NCI-H2171 (cell line): ENCODE measurements around the gene PIK3R1.
"Not testable (repeated sequence)": the region's sequence is repeated elsewhere in the genome, so short reads cannot be mapped to it uniquely, and the experiment has no call there.

Source experiments
- DNase-seq: peaks from one replicate; lab custom pipeline; 2025; lab: John Stamatoyannopoulos, UW

PIK3R1 gene

GRCh38 chr5:68193481-68194036 lies 22.0 kb upstream of the PIK3R1 start:
- DNase-seq: no peak

- DNase-seq: no peak
Observed at GRCh38 chr5:68194386-68194785, 21.2 kb upstream of the PIK3R1 start.

- DNase-seq: no peak
Observed at GRCh38 chr5:68195137-68195536, 20.4 kb upstream of the PIK3R1 start.

GRCh38 chr5:68196876-68197275 lies 18.7 kb upstream of the PIK3R1 start:
- no peak for DNase-seq

GRCh38 chr5:68200288-68200687 lies 15.3 kb upstream of the PIK3R1 start:
- no peak for DNase-seq

GRCh38 chr5:68210654-68211053 lies 4.9 kb upstream of the PIK3R1 start:
- not testable (repeated sequence) for DNase-seq

GRCh38 chr5:68214482-68215207 lies 911 bp upstream of the PIK3R1 start:
- no peak for DNase-seq

- DNase-seq: peak; percentile 22
Observed at GRCh38 chr5:68215898-68216244, 315 bp downstream of the PIK3R1 start.

- peak; percentile 23 for DNase-seq
Observed at GRCh38 chr5:68216245-68217046, 890 bp downstream of the PIK3R1 start.

GRCh38 chr5:68217047-68217355 lies 1.4 kb downstream of the PIK3R1 start:
- no peak for DNase-seq

GRCh38 chr5:68217528-68217927 lies 2.0 kb downstream of the PIK3R1 start:
- no peak for DNase-seq

GRCh38 chr5:68219161-68219816 lies 3.7 kb downstream of the PIK3R1 start:
- no peak for DNase-seq

- DNase-seq: no peak
Observed at GRCh38 chr5:68220260-68220659, 4.7 kb downstream of the PIK3R1 start.

GRCh38 chr5:68220914-68221313 lies 5.4 kb downstream of the PIK3R1 start:
- no peak for DNase-seq

- DNase-seq: no peak
Observed at GRCh38 chr5:68221488-68221887, 5.9 kb downstream of the PIK3R1 start.

GRCh38 chr5:68222310-68222709 lies 6.8 kb downstream of the PIK3R1 start:
- no peak for DNase-seq

- no peak for DNase-seq
Observed at GRCh38 chr5:68222824-68223354, 7.3 kb downstream of the PIK3R1 start.

- DNase-seq: no peak
Observed at GRCh38 chr5:68223904-68224303, 8.3 kb downstream of the PIK3R1 start.

- DNase-seq: no peak
Observed at GRCh38 chr5:68224509-68225187, 9.1 kb downstream of the PIK3R1 start.

- DNase-seq: no peak
Observed at GRCh38 chr5:68225188-68225910, 9.8 kb downstream of the PIK3R1 start.

- DNase-seq: no peak
Observed at GRCh38 chr5:68225911-68226545, 10.5 kb downstream of the PIK3R1 start.
